Stimulated activated CD4-positive, alpha-beta T cell treated with anti-CD3 and anti-CD28 coated beads, TNF-alpha, amount 100 ng/mL, for 24 hours (primary cell): Measurements from ENCODE around the gene AGPAT3.
A peak's percentile ranks its signal among the peaks of the same experiment; 100 is the strongest.

Source experiments
- DNase-seq, 3 experiments: peaks; one replicate each; pipeline ENCODE4 v3.0.0-alpha.2; 2020; ENCODE audit warnings: low read depth in 3 of 3

Gene AGPAT3

DNA sequence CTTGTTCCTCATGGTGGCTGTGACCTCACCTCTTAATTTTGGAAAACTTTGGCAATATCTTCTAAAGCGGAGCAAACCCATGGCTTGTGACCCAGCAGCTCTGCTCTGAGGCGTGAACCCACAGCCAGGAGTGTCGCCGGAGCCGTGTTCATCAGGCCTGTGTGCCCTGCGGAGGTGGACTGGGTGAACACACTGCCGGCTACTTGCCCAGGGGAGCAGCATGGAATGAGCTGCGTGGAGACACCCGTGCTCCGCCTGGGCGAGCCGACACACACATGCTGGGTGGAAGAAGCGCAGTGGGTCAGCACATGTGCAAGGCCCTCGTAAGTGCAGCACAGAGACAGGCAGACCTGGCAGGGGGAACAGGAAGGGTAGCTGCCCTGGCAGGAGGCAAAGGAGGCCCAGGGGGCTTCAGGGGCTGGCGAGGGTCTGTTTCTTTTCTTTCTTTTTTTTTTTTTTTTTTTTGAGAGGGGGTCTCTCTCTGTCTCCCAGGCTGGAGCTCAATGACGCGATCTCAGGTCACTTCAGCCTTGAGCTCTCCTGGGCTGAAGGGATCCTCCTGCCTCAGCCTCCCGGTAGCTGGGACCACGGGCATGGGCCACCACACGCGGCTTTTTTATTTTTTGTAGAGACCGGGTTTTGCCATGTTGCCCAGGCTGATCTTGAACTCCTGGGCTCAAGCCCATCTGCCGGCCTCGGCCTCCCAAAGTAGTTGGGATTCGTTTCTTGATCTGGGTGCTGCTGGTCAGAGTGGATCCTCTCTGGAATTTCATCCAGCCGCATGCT lies 41.8 kb downstream of the AGPAT3 start:
- no peak for DNase-seq

DNA sequence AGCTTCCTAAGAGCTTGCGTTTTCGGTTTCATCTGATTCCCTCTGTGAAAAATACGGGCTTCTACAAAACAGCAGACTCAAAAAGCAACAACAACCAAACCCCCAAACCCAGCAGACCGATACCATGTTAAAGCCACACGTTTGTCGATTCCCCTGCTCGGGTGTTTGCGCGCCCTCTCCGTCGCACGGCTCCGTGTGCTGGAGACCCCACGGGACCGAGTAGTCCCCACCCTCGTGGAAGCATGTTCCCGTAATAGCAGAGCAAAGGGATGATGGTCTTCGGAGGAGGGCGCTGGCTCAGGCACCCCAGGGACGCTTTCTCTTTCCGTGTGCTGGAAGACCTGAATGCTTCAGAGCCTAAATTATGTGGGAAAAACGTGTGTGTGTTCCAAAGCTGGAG lies 42.7 kb downstream of the AGPAT3 start:
- DNase-seq: no peak

DNA sequence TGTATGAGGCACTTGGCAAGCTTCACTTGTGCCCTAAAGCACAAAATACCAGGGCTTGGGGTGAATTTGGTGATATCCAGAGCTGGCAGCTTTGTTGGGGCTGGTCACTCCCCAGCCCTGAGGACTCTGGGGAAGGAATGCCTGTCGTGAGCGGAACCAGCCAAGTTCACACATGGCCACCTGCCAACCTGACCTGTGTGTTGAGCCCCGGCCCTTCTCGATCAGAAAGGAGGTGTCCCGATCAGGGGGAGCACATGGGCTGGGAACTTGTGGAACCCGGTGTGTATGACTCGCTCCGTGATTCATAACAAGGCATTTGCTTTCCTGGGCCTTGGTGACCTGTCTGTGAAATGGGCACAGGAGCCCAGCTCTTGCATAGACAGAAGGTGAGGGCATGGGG lies 43.1 kb downstream of the AGPAT3 start:
- no peak for DNase-seq

DNA sequence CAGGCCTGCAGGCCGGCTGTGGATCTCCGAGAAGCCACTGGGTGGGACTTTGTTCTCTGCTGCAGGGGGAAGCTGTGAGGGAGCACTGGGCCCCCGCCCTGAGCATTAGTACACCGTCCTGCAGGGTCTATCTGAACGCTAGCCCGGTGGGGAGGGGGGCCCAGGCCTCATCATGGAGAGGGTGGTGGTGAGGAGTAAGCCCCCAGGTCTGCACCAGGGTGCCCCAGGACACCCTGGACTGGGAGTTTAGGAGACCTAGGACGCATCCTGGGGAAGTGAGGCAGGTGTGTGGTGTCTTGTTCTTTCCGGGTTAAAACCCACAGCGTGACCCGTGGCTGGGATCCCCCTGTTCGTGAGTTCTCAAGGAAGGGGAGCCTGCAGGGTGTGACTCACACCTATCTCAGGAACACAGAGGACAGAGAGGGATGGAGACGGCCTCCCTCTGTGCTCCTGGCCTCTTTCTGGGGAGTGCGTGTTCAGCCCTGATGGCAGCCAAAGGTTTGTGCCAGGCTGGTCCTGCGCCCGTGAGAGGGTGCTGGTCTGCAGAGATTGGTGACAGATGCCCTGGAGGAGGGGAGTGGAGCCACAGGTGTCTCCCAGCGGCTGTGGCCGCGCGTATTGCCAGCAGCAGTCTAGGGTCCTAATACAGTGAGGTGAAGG lies 44.8 kb downstream of the AGPAT3 start:
- no peak for DNase-seq

DNA sequence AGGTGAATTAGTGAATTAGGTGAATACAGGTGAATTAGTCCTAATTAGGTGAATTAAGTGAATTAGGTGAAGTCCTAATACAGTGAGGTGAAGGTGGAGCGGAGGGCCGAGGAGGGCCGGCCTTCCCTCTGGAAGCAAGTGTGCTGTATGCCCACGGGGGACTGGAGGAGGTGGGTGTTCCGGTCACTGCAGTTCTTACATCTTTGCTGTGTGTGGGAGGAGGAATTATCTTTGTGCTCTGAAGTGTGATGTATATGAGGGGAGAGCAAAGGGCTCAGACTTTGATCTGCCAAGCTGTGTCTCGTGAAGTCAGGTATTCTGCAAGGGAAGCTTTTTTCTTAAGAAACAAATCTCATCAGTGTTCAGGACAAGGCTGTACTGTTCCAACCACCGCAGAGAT lies 45.4 kb downstream of the AGPAT3 start:
- DNase-seq: no peak

DNA sequence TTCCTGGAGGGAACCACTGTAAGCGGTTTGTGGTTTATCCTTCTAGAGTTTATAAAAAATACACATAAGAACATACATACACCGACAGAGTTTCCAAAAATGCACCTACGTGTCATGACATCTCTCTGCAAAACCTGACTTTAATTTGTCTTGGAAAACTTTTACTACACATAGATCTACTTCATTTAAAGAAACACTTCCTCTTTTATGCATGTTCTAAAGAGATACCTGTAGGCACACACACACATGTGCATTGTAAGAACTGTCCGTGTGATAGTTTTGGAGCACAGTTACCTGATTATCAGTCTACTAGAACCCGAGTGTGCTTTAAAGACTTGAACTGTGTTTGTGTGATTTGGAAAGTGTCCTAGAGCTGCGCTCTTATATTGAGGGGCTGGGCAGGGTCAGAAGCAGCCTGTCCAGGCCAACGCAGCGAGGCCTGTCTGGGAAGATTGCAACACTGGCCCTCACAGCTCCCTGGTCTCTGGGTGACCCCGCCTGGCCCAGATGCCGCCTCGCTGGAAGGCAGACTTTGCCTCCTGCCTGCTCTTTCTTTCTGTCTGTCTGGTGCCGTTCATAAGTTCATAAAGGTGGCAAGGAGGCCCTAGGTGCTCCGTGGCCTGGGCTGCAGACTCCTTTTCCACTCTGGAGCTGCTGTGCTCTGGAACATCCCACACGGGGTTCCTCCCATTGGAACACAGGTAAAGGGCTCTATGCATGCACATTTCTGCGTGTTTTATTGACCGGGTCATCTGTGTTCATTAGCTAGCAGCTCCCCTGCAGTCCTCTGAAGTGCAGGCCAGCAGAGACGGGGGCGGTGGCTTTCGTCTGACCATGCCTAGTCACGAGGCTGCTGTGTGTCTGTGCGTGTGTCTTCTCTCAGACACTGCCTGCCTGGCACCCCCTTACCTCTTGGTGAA lies 46.3 kb downstream of the AGPAT3 start:
- no peak for DNase-seq

DNA sequence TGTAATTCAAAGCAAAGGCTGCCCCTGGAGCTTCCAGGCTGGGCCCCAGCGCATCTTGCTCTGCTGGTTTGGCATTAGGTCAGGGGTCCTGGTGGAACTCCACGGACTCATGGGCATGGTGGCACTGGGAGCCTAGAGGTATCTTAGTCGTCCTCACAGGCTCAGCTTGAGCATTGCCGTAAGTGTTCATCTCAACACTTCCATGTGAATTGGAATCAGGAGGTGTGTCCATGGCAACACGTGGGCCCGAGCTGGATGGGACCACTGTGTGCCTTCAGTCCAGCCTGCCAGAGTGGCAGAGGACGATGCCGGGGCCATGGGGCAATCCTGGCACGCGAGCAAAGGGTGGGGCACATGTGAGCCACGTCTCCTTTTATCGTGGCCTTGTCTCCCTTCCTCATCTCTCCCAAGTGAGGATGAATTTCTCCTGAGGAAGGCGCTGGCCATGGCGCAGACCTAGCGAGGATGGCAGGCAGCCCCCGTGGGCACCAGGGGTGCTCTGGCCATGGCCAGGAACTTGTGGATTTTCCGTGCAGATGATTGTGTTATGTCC lies 47.0 kb downstream of the AGPAT3 start:
- DNase-seq: no peak

DNA sequence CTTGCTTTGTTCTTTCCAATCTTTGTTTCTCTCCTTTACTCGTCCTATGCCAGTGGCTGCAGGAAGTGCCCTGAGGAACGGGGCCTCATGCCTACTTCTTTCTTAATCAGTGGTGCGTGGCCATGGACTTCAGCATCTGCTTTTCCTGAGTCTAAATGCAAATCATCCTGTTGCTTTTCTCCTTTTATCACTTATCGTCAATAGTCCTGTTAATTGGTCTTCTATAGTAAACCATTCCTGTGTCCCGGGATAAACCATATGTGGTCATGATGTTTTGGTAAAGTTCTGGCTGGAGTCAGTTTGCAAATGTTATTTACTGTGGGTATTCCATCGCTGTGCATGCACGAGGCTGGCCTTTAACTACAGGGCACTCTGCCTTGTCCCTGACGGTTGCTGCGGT lies 47.5 kb downstream of the AGPAT3 start:
- DNase-seq: no peak

DNA sequence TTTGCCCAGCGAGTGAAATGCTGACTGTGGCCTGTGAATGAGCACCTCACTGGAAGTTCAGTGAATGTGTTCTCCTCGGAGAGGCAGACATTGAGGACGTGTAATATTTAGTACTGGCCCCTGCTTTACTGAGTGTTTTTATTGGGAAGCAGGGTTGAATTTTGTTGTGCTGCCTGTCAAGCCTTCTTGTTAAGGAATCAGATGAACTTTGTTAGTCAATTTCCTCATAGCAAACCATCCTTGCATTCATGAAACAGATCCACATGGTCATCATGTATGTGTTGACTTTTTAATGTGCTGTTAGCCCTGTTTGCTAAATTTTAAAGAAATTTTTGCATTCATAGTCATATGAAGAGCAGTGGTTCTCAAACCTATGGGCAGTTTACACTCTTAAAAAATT lies 47.9 kb downstream of the AGPAT3 start:
- no peak for DNase-seq

DNA sequence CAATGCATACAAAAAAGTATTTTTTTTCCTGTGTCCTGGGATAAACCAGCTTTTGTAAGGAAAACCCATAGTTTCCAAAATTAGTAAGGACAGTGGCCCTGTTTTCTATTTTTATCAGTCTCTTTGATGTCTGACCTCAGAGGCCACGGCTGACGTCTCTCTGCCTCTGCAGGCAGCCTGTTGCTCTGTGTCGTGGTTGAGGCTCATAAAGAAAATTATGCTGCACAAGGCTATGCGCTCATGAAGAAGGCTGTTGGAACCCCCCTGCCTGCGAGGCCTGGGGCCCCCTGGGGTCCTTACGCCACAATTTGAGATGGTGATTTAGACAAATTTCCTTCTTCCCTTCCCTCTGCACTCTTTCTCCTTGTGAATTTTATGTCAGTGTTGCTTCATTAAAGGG lies 48.9 kb downstream of the AGPAT3 start:
- no peak for DNase-seq

DNA sequence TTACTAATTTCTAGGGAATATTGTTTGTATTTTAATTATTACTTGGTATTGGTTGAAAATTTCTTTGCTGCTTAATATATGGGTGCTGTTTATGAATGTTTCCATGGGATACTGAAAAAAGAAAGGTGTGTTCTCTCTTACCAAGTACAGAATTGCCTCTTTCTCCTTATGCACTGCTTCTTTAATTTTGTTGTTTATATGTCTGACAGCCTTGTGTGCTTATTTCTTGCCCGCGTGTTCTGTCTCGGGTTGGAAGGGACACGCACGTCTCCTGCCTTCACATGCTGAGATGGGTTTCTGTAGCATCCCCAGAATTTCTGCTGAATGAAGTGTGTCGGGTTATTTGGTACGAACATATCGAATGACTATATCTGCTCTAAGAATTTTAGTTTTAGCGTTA lies 51.1 kb downstream of the AGPAT3 start:
- DNase-seq: no peak

DNA sequence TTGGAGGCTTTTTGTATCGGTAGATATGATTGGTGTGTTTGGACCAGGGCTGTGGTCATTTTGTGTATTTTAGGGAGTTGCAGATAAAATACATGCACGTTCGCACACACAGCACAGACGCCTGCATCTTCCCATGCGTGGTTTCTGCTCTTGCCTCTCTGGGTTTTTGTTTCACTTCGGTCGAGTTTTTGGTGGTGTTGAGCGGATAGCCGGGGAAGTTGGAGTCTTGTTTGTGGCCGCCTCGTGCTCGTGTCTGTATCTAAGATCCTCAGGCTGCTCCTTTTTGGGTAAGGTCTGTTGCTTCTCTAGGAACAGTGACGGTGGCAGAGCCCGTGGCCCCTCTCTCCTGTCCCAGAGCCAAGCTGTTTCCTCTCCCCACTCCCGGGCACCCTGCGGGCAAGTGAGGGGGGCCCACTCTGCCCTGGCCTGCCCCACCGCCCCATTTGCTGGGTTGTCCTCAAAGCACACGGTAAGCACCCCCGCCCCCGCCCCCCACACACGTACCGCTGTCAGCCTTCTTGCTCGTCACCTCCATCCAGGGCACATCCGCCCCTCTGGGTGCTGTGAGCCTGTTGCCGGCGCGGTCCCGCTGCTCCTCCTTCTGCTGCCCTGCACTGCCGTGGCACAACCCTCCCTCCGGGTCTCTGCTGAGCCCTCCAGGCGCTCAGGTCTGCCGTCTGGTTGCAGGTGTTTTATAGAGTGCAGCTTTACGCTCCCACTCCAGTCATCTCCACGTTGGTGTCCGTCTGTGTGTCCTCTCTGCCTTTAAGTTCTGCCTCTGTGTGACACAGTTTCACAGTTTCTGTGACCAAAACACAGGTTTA lies 51.9 kb downstream of the AGPAT3 start:
- peak in 2 of 3 experiments; percentile 22 to 50 for DNase-seq

DNA sequence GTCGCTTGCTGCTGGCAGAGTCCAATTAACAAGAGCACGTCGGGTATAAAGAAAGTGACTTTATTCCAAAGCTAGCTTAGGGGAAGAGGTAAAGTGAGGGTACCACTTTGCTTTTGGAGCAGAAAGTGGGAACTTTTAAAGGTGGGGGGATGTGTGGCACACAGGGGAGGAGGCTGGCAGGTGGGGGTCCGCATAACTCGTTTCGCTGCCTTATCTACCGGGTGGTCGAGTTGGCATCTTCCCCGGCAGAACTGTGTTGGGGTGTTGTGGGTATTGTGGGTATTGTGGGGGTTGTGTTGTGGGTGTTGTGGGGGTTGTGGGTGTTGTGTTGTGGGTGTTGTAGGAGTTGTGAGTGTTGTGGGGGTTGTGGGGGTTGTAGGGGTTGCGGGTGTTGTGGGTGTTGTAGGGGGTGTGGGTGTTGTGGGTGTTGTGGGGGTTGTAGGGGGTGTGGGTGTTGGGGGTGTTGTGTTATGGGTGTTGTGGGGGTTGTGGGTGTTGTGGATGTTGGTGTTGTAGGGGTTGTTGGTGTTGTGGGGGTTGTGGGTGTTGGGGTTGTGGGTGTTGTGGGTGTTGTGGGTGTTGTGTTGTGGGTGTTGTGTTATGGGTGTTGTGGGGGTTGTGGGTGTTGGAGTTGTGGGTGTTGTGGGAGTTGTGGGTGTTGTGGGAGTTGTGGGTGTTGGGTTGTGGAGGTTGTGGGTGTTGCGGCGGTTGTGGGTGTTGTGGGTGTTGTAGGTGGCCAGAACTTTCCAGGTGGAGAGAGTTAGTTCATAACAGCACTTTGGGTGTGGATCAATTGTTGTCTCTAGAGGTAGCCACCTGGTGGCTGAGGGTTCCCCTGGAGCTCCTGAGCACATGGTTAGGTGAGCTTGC lies 52.7 kb downstream of the AGPAT3 start:
- DNase-seq: no peak

DNA sequence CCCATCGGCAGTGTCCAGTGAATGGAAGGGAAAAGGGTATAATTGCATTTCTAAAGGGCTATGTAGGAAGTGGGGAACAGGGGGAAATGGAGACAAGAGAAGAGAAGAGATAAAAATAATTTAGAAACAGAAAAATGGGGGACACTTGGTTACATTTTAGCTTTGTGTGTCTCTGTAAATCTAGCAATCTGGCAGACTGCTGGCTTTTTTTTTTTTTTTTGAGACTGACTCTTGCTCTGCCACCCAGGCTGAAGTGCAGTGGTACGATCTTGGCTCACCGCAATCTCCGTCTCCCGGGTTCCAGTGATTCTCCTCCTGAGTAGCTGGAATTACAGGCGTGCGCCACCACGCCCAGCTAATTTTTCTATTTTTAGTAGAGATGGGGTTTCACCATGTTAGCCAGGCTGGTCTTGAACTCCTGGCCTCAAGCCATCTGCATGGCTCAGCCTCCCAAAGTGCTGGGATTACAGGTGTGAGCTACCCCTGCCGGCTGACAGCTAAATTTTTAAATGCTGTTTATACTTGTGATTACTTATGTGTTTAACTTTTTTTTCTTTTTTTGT lies 53.4 kb downstream of the AGPAT3 start:
- DNase-seq: no peak

DNA sequence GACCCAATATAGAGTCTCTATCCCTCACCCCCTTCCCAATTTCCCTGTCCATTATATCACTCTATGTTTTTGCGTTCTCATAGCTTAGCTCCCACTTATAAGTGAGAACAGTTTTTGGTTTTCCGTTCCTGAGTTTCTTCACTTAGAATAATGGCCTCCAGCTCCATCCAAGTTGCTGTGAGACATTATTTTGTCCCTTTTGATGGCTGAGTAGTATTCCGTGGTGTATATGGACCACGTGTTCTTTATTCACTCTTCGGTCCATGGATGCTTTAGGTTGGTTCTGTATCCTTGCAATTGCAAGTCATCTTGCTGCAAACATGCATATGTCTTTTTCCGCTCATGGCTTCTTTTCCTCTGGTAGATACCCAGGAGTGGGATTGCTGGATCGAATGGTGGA lies 54.3 kb downstream of the AGPAT3 start:
- no peak for DNase-seq

DNA sequence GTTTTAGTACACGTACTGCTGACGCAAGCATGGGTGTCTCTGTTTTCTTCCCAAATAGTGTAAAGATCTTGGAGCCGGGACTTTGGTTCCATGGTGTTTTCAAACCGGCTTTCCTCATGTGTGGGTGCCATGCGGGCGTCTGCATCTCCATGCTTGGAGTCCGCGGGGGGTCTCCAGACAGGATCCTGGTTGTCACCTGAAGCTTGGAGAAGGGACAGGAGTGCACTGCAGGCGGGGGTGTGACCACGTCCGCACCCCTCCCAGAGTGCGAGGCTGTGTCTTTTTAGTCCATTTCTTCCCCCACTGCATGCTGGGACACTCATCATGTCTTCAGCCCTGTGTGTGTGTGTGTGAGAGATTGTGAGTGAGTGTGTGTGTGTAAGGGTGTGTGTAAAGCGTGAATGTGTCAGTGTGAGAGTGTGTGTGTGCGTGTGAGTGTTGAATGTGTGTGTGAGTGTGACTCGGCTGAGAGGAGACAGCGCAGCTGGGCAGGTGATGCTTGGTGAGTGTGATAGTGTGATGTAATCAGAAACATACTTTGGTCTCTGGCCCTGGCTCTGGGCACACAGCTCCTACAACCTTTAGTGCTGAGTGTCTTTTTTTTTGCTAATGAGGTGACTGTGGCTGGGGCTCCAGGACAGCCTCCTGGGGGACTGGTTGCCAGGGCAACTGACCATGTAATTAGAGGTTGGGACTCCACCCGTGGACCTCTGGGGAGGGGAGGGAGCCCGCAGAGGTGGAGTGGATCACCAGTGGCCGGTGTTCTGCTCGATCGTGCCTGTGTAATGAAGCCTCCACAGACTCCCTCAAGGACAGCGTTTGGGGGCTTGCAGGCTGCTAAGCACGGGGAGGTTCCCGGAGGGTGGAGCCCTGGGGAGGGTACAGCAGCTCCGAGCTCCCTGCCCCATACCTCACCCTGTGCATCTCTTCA lies 55.1 kb downstream of the AGPAT3 start:
- DNase-seq: no peak

DNA sequence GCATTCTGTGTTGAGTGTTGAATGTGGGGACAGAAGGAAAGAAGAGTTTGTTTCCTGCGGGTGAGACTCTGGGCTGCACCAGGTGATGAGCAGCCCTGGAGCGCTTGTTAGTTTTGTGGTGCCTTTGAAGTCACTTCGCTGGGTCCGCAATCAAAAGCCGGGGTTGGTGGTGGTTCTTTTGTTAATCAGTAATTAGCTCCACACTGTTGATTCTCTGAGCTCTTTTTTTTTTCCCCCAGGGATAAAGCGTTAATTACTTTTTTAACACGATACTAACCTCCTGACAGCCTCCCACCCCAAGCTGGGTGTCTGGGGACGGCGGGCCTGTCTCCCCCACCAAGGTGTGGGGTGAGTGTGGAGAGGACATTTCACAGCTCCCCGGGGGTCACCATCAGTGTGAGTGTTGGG lies 56.6 kb downstream of the AGPAT3 start:
- DNase-seq: no peak

DNA sequence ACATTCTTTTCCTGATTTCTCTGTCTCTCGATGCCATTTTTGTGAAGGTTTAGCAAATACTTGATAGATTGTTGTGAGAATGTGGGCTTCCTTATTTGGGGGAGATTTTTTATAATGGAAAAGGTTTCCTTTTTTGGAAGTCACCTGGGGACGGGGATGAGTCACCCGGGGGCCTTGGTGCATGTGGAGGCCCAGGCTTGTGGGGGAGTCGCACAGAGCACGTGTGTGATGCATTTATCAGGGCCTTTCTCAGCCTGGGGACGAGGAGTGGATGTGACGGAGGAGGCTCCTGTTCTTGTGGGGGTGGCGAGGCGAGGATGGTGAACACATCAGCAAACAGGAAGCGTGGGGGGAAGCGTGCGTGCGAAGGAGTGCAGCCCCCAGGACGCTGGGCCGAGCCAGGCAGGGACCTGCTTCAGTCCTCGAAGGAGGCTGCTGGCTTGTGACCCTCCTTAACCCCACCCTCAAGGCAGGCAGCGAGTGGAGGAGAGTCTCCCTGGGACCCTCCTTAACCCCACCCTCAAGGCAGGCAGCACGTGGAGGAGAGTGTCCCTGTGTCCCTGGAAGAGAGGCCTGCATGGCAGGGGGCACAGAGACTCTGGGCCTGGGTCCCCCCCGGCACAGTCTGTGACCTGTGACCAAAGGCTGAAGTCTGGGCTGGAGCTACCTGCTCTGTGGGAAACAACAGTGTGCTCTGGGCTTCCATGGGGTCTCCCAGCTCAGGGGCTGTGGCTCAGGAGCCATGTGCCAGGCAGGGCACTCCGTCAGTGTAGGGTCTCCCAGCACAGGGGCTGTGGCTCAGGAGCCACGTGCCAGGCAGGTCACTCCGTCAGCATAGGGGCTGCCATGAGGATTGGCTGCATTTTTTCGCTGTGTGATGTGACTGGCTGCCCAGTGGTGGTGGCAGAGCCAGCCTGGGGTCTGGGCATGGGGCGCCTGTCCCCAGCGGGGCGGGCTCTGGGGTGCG lies 57.2 kb downstream of the AGPAT3 start:
- peak in 2 of 3 experiments; percentile 21 to 67 for DNase-seq
